Endothelial cell (in vitro differentiated cells): ENCODE data around the gene MRPS18A. TPM values are rescaled to one million over a fixed set of nuclear protein-coding genes. Genes with fewer than 3 reads are reported as not detected.

Experiments
- DNase-seq: peaks from one replicate; pipeline ENCODE4 v3.0.0; 2021; ENCODE audit warnings: low spot score
- H3K27ac Mint-ChIP-seq: one replicate; pipeline ENCODE4 v1.8.0; 2021; ENCODE audit warnings: mixed read lengths, inconsistent platforms; ENCODE audit not compliant: unreplicated experiment
- H3K27me3 Mint-ChIP-seq: one replicate; pipeline ENCODE4 v1.8.0; 2021; ENCODE audit warnings: mild to moderate bottlenecking, moderate library complexity, mixed read lengths, inconsistent platforms; ENCODE audit not compliant: unreplicated experiment
- H3K36me3 Mint-ChIP-seq: one replicate; pipeline ENCODE4 v1.8.0; 2021; ENCODE audit warnings: mild to moderate bottlenecking, low read depth, mixed read lengths, inconsistent platforms; ENCODE audit not compliant: unreplicated experiment
- H3K4me1 Mint-ChIP-seq: one replicate; pipeline ENCODE4 v1.8.0; 2021; ENCODE audit warnings: mild to moderate bottlenecking, mixed read lengths, inconsistent platforms; ENCODE audit not compliant: unreplicated experiment
- H3K4me3 Mint-ChIP-seq: one replicate; pipeline ENCODE4 v1.8.0; 2021; ENCODE audit warnings: mild to moderate bottlenecking, mixed read lengths, inconsistent platforms; ENCODE audit not compliant: unreplicated experiment
- H3K9me3 Mint-ChIP-seq: one replicate; pipeline ENCODE4 v1.8.0; 2021; ENCODE audit warnings: mixed read lengths, inconsistent platforms; ENCODE audit not compliant: unreplicated experiment
- total RNA-seq: library from RNA; stranded (reverse); fragmentation: NEBNext Ultra II Directional; extraction: Animal tissue kit (Norgen Biotek cat#: 25700); gene quantifications from one replicate; pipeline ENCODE4 v1.2.1, GENCODE V29; 2021; ENCODE audit not compliant: unreplicated experiment
- TF ChIP-seq, protein P1 (sequence below): fragments of 200-600 bp; sonication (generic); IDR thresholded peaks from one replicate; pipeline ENCODE4 v1.5.0; 2021; ENCODE audit warnings: antibody characterized with exemption; ENCODE audit not compliant: unreplicated experiment

MRPS18A gene
- total RNA-seq, 1 donor from 2014 or later = 45.5 TPM

- no peaks in the 10 kb centered on the region for H3K9me3 Mint-ChIP-seq
- no peak for DNase-seq
- TF ChIP-seq, protein P1, sequence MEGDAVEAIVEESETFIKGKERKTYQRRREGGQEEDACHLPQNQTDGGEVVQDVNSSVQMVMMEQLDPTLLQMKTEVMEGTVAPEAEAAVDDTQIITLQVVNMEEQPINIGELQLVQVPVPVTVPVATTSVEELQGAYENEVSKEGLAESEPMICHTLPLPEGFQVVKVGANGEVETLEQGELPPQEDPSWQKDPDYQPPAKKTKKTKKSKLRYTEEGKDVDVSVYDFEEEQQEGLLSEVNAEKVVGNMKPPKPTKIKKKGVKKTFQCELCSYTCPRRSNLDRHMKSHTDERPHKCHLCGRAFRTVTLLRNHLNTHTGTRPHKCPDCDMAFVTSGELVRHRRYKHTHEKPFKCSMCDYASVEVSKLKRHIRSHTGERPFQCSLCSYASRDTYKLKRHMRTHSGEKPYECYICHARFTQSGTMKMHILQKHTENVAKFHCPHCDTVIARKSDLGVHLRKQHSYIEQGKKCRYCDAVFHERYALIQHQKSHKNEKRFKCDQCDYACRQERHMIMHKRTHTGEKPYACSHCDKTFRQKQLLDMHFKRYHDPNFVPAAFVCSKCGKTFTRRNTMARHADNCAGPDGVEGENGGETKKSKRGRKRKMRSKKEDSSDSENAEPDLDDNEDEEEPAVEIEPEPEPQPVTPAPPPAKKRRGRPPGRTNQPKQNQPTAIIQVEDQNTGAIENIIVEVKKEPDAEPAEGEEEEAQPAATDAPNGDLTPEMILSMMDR = no peak
- no peak overlapping the region for H3K27ac Mint-ChIP-seq
- peak overlapping the region; percentile 25 for H3K4me3 Mint-ChIP-seq
- H3K27me3 Mint-ChIP-seq = peaks cover 14% of the 10 kb centered on the region
- peaks cover 7% of the 10 kb centered on the region for H3K4me1 Mint-ChIP-seq
- H3K36me3 Mint-ChIP-seq = peaks cover 14% of the 10 kb centered on the region
Measured at GRCh38 chr6:43671011-43671800, 16.4 kb downstream of the MRPS18A start.

DNA sequence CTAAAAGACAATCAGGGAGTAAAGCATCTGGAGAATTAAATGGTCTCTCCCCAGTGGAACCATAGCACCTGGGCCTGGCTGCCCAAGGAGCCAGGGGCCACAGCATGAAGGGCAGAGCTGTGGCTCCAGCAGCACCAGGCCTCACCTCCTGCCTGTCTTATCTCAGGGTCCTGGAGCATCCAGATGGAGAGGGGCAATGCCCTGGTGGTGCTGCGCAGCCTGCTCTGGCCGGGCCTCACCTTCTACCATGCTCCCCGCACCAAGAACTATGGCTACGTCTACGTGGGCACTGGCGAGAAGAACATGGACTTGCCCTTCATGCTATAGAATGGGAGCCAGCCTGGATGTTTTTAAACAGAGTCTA is 17.0 kb downstream of the MRPS18A start:
- peak overlapping the region; percentile 25 for H3K4me3 Mint-ChIP-seq
- TF ChIP-seq, protein P1 = no peak
- H3K36me3 Mint-ChIP-seq = peaks cover 14% of the 10 kb centered on the region
- H3K9me3 Mint-ChIP-seq = no peaks in the 10 kb centered on the region
- no peak for DNase-seq
- peaks cover 7% of the 10 kb centered on the region for H3K4me1 Mint-ChIP-seq
- H3K27me3 Mint-ChIP-seq = peaks cover 15% of the 10 kb centered on the region
- no peak overlapping the region for H3K27ac Mint-ChIP-seq

DNA sequence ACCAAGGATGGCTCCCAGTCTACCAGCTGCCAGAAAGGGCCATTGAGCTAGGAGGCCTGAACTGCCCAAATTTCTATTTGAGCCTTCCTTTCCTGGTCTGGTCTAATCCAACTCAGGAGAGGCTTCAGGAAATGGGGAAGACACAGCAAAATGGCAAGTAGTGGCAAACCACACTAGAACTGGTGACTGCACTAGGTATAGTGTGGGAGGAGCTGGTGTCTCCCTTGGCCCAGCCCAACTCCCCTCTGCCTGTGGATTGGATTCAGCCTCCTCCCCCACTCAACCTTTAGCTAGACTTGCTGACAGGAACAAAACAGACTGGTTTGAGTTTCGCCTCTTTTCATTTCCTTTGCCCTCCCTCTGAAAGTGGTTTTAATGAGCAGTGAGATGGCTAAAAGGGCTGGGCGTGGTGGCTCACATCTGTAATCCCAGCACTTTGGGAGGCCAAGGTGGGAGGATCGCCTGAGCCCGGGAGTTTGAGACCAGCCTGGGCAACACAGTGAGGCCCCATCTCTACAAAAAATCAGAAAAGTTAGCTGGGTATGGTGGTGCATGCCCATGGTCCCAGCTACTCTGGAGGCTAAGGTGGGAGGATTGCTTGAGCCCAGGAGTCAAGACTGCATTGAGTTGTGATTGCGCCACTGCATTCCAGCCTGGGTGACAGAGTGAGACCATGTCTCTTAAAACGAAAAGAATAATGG is 17.5 kb downstream of the MRPS18A start:
- Mint-ChIP-seq H3K27me3 (peaks cover 16% of the 10 kb centered on the region), H3K36me3 (peaks cover 13% of the 10 kb centered on the region), H3K9me3 (no peaks in the 10 kb centered on the region), H3K4me3 (no peak overlapping the region), H3K4me1 (peaks cover 7% of the 10 kb centered on the region), H3K27ac (no peak overlapping the region)
- DNase-seq = no peak
- TF ChIP-seq, protein P1 = no peak

DNA sequence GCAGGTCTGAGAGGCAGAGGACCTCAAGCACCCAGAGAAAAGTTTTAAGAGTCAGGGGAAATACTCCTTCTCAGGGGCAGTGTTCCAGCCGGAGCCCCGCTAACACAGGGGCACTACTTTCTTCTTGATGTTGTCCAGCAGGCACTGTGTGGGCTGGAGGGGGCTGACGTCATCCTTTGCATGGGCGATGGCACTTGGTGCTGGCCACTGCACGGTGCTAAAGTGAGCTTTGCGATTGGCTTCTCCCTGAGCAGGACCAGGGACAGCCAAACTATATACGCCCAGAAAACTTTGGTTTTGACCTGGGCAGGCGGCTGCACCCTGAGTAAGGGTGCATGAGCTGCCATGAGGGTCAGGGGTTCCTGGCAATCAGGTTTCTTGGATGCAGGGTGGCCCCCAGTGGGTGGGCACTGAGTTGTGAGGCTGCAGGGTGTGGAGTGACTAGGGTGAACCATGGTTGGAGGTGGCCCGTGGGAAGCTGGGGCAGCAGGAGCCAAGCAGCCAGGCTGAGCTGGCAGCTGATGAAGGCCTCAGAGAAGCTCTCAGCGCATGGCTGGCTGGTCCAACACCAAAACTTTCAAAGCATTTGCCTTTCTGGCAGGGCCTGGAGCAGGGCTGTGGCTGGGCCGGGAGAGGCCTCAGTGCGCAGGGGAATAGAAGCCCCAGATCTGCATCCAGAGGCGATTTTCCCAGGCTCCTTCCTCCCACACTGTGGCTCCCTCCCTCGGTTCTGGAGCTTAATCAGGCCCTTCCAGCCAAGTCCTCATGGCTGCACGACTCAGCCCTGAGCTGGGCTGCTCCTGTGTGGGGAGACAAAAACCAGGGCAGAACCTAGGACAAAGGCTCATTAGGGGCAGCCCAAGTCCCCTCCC is 18.3 kb downstream of the MRPS18A start:
- TF ChIP-seq, protein P1 = no peak
- no peak for DNase-seq
- H3K4me1 Mint-ChIP-seq = peaks cover 7% of the 10 kb centered on the region
- H3K27me3 Mint-ChIP-seq = peaks cover 13% of the 10 kb centered on the region
- H3K9me3 Mint-ChIP-seq = no peaks in the 10 kb centered on the region
- H3K27ac Mint-ChIP-seq = no peak overlapping the region
- H3K4me3 Mint-ChIP-seq = no peak overlapping the region
- H3K36me3 Mint-ChIP-seq = peaks cover 7% of the 10 kb centered on the region
